ENCODE measurements around the gene ZFAND2B.
"Not testable (repeated sequence)": the region's sequence is repeated elsewhere in the genome, so short reads cannot be mapped to it uniquely, and the experiment has no call there.

Gene ZFAND2B

GRCh38 chr2:219175928-219176817 lies 30.4 kb upstream of the ZFAND2B start:
- DNase-seq (ENCODE audit: low read depth in 2 of 2): no peak

- peak; percentile 84 to 85 for DNase-seq (ENCODE audit: low read depth in 2 of 2)
Observed at GRCh38 chr2:219176818-219177551, 29.6 kb upstream of the ZFAND2B start, which contains the start of gene CNPPD1. CNPPD1 (minus strand) TSS chr2:219176925; CDS start chr2:219176828, 97 bp downstream.

- peak; percentile 57 to 72 for DNase-seq (ENCODE audit: low read depth in 2 of 2)
Observed at GRCh38 chr2:219177552-219178376, 28.8 kb upstream of the ZFAND2B start, which contains the start of gene RETREG2. RETREG2 (plus strand) TSS chr2:219178275; CDS start chr2:219178353, 78 bp downstream.

- DNase-seq (ENCODE audit: low read depth in 2 of 2): peak; percentile 18 to 28
Observed at GRCh38 chr2:219178377-219179175, 28.0 kb upstream of the ZFAND2B start.

GRCh38 chr2:219179601-219180465 lies 26.7 kb upstream of the ZFAND2B start:
- no peak for DNase-seq (ENCODE audit: low read depth in 2 of 2)

- no peak for DNase-seq (ENCODE audit: low read depth in 2 of 2)
Observed at GRCh38 chr2:219180961-219181360, 25.6 kb upstream of the ZFAND2B start.

- DNase-seq (ENCODE audit: low read depth in 2 of 2): no peak
Observed at GRCh38 chr2:219181531-219181930, 25.1 kb upstream of the ZFAND2B start.

GRCh38 chr2:219182331-219183150 lies 24.0 kb upstream of the ZFAND2B start:
- no peak for DNase-seq (ENCODE audit: low read depth in 2 of 2)

GRCh38 chr2:219183151-219183772 lies 23.3 kb upstream of the ZFAND2B start:
- DNase-seq (ENCODE audit: low read depth in 2 of 2): no peak

GRCh38 chr2:219184121-219184520 lies 22.5 kb upstream of the ZFAND2B start:
- no peak for DNase-seq (ENCODE audit: low read depth in 2 of 2)

- no peak for DNase-seq (ENCODE audit: low read depth in 2 of 2)
Observed at GRCh38 chr2:219186754-219187456, 19.7 kb upstream of the ZFAND2B start.

- DNase-seq (ENCODE audit: low read depth in 2 of 2): no peak
Observed at GRCh38 chr2:219197388-219197787, 9.2 kb upstream of the ZFAND2B start.

- DNase-seq (ENCODE audit: low read depth in 2 of 2): no peak
Observed at GRCh38 chr2:219198974-219199373, 7.6 kb upstream of the ZFAND2B start.

GRCh38 chr2:219199470-219200211 lies 6.9 kb upstream of the ZFAND2B start:
- DNase-seq (ENCODE audit: low read depth in 2 of 2): no peak

GRCh38 chr2:219200502-219201326 lies 5.9 kb upstream of the ZFAND2B start:
- DNase-seq (ENCODE audit: low read depth in 2 of 2): not testable (repeated sequence)

GRCh38 chr2:219201331-219201730 lies 5.3 kb upstream of the ZFAND2B start:
- DNase-seq (ENCODE audit: low read depth in 2 of 2): not testable (repeated sequence)

All from stimulated activated CD4-positive, alpha-beta T cell treated with anti-CD3 and anti-CD28 coated beads, Interleukin-4, amount 100 ng/mL, for 48 hours (primary cell).